Measurements from ENCODE around the gene ST8SIA5. TPM values are rescaled to one million over a fixed set of nuclear protein-coding genes. Genes with fewer than 3 reads are reported as not detected.

ST8SIA5 gene
- polyA plus RNA-seq, 1 donor from 2014 or later, result 0.93 TPM

- Histone ChIP-seq H4K20me1 (ENCODE audit: insufficient read depth) (no peaks in the 10 kb centered on the region), H3K9me2 (ENCODE audit: insufficient read depth, low read length) (no peaks in the 10 kb centered on the region), H3K9ac (ENCODE audit: low read length) (no peak overlapping the region), H3K79me2 (replicated peaks; ENCODE audit: insufficient read depth, low read length) (no peaks in the 10 kb centered on the region), H3K4me2 (ENCODE audit: low read length) (no peak overlapping the region), H3K4me3 (ENCODE audit: low read length) (no peak overlapping the region), H3K36me3 (ENCODE audit: insufficient read depth, low read length) (no peaks in the 10 kb centered on the region), H3F3A (ENCODE audit: insufficient read depth, low read length, poor library complexity, severe bottlenecking) (no peaks in the 10 kb centered on the region), H3K27me3 (ENCODE audit: insufficient read depth, low read depth, low read length) (no peaks in the 10 kb centered on the region), H2AFZ (ENCODE audit: low read depth, low read length) (no peak overlapping the region), H3K9me3 (ENCODE audit: low read length) (no peaks in the 10 kb centered on the region), H3K27ac (ENCODE audit: low read length) (no peak overlapping the region)
- TF ChIP-seq SMC3 (conservative IDR thresholded peaks at IDR 0.05; ENCODE audit: poor library complexity) (no peak), POLR2AphosphoS5 (IDR thresholded peaks at IDR 0.05) (no peak), RAD21 (conservative IDR thresholded peaks at IDR 0.05) (no peak), CTCF (IDR thresholded peaks at IDR 0.05; ENCODE audit: poor library complexity, severe bottlenecking) (no peak), EP300 (conservative IDR thresholded peaks at IDR 0.05; ENCODE audit: poor library complexity, severe bottlenecking) (no peak), EZH2 (IDR thresholded peaks at IDR 0.05; ENCODE audit: borderline replicate concordance, insufficient read depth, low read length, poor library complexity, severe bottlenecking) (no peak), MXI1 (conservative IDR thresholded peaks at IDR 0.05; ENCODE audit: poor library complexity, severe bottlenecking) (no peak), REST (IDR thresholded peaks at IDR 0.05; ENCODE audit: borderline replicate concordance) (no peak)
Measured at GRCh38 chr18:46629361-46629760, 127.5 kb downstream of the ST8SIA5 start.

DNA sequence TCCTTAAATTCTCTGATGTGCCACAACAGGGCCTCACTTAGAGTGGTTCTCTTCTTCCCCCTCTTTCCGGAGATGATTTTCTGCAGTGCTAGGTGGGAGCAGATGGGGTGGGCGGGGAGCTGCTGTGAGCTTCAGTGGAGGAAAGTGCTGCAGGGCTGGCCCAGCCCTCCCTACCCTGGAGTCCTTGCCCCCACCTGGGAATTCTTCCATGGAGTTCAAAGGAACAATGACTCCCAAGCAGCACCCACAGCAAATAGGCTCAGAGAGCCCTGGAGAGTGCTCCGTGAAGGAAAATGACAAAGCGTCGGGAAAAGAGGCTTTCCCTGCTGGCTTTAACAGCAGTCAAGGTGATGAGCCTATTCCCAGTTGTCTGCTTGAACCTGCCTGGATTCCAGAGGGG lies 128.6 kb downstream of the ST8SIA5 start:
- H2AFZ ChIP-seq (ENCODE audit: low read depth, low read length), result no peak overlapping the region

More for the DNA sequence above, 128.6 kb downstream of the ST8SIA5 start:
- no peaks in the 10 kb centered on the region for H3K36me3 ChIP-seq (ENCODE audit: insufficient read depth, low read length)
- no peaks in the 10 kb centered on the region for H3K27me3 ChIP-seq (ENCODE audit: insufficient read depth, low read depth, low read length)
- H3K4me2 ChIP-seq (ENCODE audit: low read length), result no peak overlapping the region
- H3F3A ChIP-seq (ENCODE audit: insufficient read depth, low read length, poor library complexity, severe bottlenecking), result no peaks in the 10 kb centered on the region
- no peaks in the 10 kb centered on the region for H3K9me2 ChIP-seq (ENCODE audit: insufficient read depth, low read length)
- no peaks in the 10 kb centered on the region for H3K9me3 ChIP-seq (ENCODE audit: low read length)
- no peak for TF ChIP-seq TAF1 (IDR thresholded peaks at IDR 0.05; ENCODE audit: low read depth)
- TF ChIP-seq REST (IDR thresholded peaks at IDR 0.05; ENCODE audit: borderline replicate concordance), result no peak
- TF ChIP-seq MXI1 (conservative IDR thresholded peaks at IDR 0.05; ENCODE audit: poor library complexity, severe bottlenecking), result no peak
- TF ChIP-seq SMC3 (conservative IDR thresholded peaks at IDR 0.05; ENCODE audit: poor library complexity), result no peak
- no peak for TF ChIP-seq EZH2 (IDR thresholded peaks at IDR 0.05; ENCODE audit: borderline replicate concordance, insufficient read depth, low read length, poor library complexity, severe bottlenecking)
- no peaks in the 10 kb centered on the region for H4K20me1 ChIP-seq (ENCODE audit: insufficient read depth)
- no peak overlapping the region for H3K27ac ChIP-seq (ENCODE audit: low read length)
- no peaks in the 10 kb centered on the region for H3K79me2 ChIP-seq (replicated peaks; ENCODE audit: insufficient read depth, low read length)
- H3K4me3 ChIP-seq (ENCODE audit: low read length), result no peak overlapping the region
- H3K9ac ChIP-seq (ENCODE audit: low read length), result no peak overlapping the region

Data from neural cell (in vitro differentiated cells).